SK-N-SH treated with all-trans-retinoic acid at 6 μM for 48 hours (cell line): Measurements from ENCODE around the gene OSBPL1A.

Source experiments
- ISL1 ChIP-seq: fragments of 250-450 bp; sonication (Bioruptor Pico); IDR thresholded peaks from 2 replicates; pipeline ENCODE4 v2.1.2; 2022; ENCODE audit warnings: mild to moderate bottlenecking, moderate library complexity
- TOX ChIP-seq: fragments of 250-450 bp; sonication (Bioruptor Pico); IDR thresholded peaks from 2 replicates; pipeline ENCODE4 v1.8.0; 2021; ENCODE audit warnings: mild to moderate bottlenecking, moderate library complexity, borderline replicate concordance
- ZFP3 ChIP-seq: fragments of 250-450 bp; sonication (Bioruptor Pico); IDR thresholded peaks from 2 replicates; pipeline ENCODE4 v1.5.0; 2020; ENCODE audit warnings: mild to moderate bottlenecking, moderate library complexity
- ZFP30 ChIP-seq: fragments of 450-650 bp; formaldehyde crosslinking; IDR thresholded peaks from 2 replicates; pipeline ENCODE4 v1.5.0; 2022; ENCODE audit warnings: mild to moderate bottlenecking, moderate library complexity

GRCh38 chr18:24140697-24141096 lies 256.9 kb downstream of the OSBPL1A start:
- TF ChIP-seq ISL1 (CRISPR knock-in tag), result no peak
- no peak for TF ChIP-seq ZFP3 (CRISPR knock-in tag)
- TF ChIP-seq TOX (CRISPR knock-in tag), result no peak
- no peak for TF ChIP-seq ZFP30 (CRISPR knock-in tag)
